Measurements from ENCODE around the gene SPATA13. TPM values are rescaled to one million over a fixed set of nuclear protein-coding genes. Genes with fewer than 3 reads are reported as not detected.

SPATA13 gene
- total and polyA plus RNA-seq, 10 of the 15 experiments (the other 5 are each of a cell fraction or from before 2014, with no cell fraction given) = 2.4 to 11.1 (median 10.2) TPM

DNA sequence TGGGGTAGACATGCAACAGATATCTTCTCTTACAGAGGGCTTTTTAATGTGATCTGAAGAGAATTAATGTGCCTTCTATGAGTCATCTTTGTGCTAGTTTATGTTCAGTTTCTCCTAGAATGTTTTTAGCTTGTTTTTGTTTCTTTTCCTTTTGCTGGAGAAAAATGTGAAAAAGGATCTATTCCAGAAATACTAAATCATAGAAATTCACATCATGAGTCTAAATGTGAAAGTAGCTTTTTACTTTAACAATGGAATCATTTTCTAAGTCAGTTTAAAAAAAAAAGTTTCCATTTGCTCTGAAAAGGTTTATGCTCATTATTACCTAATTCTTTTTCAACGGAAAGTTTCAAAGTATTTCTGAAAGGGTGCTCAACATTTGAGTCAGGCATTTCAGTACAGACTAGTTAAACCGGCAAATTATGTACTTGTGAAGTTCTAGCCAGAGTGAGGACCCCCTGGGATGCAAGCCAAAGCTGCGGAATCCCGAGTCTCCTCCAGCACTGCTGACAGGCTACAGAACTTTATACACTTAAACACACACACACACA lies 72.9 kb downstream of the SPATA13 start:
- 83% methylated on average over 4 of the region's 4 CpGs for WGBS (ENCODE audit: insufficient coverage, insufficient replicate concordance, low lambda C conversion rate, missing lambda C conversion rate)
- no peak overlapping the region for H3K4me2 ChIP-seq (ENCODE audit: control insufficient read depth, insufficient read depth)
- H3K9ac ChIP-seq (ENCODE audit: control insufficient read depth, insufficient read depth, low read length) = no peak overlapping the region
- H4K20me1 ChIP-seq (ENCODE audit: control insufficient read depth, insufficient read depth) = no peaks in the 10 kb centered on the region
- no peaks in the 10 kb centered on the region for H3K27me3 ChIP-seq (replicated peaks in 1 of 2; ENCODE audit: control insufficient read depth in 2 of 2, insufficient read depth in 2 of 2, low read length in 1 of 2)
- no peak for DNase-seq (ENCODE audit: low read depth, low spot score)
- intact Hi-C loops (cut with micrococcal nuclease; ENCODE audit: unreplicated experiment) (no loop called here), in situ Hi-C loops (cut with MboI) (loop anchor here (5.0 kb wide), 1 partner anchor 316 kb away; no protein-coding TSS in a partner anchor)
- no peaks in the 10 kb centered on the region for H3K36me3 ChIP-seq (ENCODE audit: control insufficient read depth in 2 of 2, insufficient read depth in 2 of 2, low read length in 1 of 2)
- CTCF ChIA-PET = interaction anchor here (0.6 to 2.4 kb wide), 8 partner anchors 10 to 274 kb away, joined by 3 to 9 read pairs (median 4); no protein-coding TSS in a partner anchor
- RAD21 ChIA-PET (ENCODE audit: unreplicated experiment) = interaction anchor here (0.9 to 5.7 kb wide), 4 partner anchors 18 to 193 kb away, joined by 3 to 80 read pairs (median 4); no protein-coding TSS in a partner anchor
- H3K27ac ChIP-seq (ENCODE audit: control insufficient read depth, insufficient read depth) = no peak overlapping the region
- no TSS peak for BruUV-seq (replicated peaks)
- no peak overlapping the region for H3K4me3 ChIP-seq
- H3K79me2 ChIP-seq (ENCODE audit: control insufficient read depth, insufficient read depth, low read length) = no peaks in the 10 kb centered on the region
- H3K4me1 ChIP-seq (ENCODE audit: control insufficient read depth, insufficient read depth, low read length) = peaks cover 4% of the 10 kb centered on the region; the same call in 1 of the 2 replicates
- FAIRE-seq = no peak
- H2AFZ ChIP-seq (ENCODE audit: control insufficient read depth, low read depth, low read length) = no peak overlapping the region
- SMC1A ChIA-PET (ENCODE audit: uncharacterized antibody, unreplicated experiment) = interaction anchor here (1.2 to 3.9 kb wide), 5 partner anchors 17 to 40 kb away, joined by 3 to 25 read pairs (median 7); no protein-coding TSS in a partner anchor
- POLR2A ChIA-PET = interaction anchor here (0.6 to 3.8 kb wide), 3 partner anchors 36 to 181 kb away, joined by 3 to 15 read pairs (median 8); no protein-coding TSS in a partner anchor
- H3K9me3 ChIP-seq (replicated peaks; ENCODE audit: control insufficient read depth, insufficient read depth, low read length) = no peaks in the 10 kb centered on the region
- TF ChIP-seq, protein P1, sequence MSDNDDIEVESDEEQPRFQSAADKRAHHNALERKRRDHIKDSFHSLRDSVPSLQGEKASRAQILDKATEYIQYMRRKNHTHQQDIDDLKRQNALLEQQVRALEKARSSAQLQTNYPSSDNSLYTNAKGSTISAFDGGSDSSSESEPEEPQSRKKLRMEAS (IDR thresholded peaks at IDR 0.05; ENCODE audit: low read depth, low read length) = no peak
- peak; percentile 28; the same call in 1 of the 2 replicates for TF ChIP-seq BACH1 (IDR thresholded peaks at IDR 0.05; ENCODE audit: borderline replicate concordance)
- TF ChIP-seq, protein P2, sequence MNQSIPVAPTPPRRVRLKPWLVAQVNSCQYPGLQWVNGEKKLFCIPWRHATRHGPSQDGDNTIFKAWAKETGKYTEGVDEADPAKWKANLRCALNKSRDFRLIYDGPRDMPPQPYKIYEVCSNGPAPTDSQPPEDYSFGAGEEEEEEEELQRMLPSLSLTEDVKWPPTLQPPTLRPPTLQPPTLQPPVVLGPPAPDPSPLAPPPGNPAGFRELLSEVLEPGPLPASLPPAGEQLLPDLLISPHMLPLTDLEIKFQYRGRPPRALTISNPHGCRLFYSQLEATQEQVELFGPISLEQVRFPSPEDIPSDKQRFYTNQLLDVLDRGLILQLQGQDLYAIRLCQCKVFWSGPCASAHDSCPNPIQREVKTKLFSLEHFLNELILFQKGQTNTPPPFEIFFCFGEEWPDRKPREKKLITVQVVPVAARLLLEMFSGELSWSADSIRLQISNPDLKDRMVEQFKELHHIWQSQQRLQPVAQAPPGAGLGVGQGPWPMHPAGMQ (IDR thresholded peaks at IDR 0.05; ENCODE audit: borderline replicate concordance) = no peak
- peak; percentile 64 for TF ChIP-seq JUNB (IDR thresholded peaks at IDR 0.05)
- no peak for TF ChIP-seq SREBF2 (IDR thresholded peaks at IDR 0.05; ENCODE audit: low read length)
- peak; percentile 53; the same call in 1 of the 2 replicates for TF ChIP-seq NFIC (IDR thresholded peaks at IDR 0.05; ENCODE audit: low read depth, low read length)
- TF ChIP-seq ATF7 (IDR thresholded peaks at IDR 0.05; ENCODE audit: low read depth) = peak; percentile 63
- peak; percentile 36 to 52; a peak in 2 of 4 replicates for TF ChIP-seq IKZF2 (IDR thresholded peaks at IDR 0.05)
- TF ChIP-seq, protein P3, sequence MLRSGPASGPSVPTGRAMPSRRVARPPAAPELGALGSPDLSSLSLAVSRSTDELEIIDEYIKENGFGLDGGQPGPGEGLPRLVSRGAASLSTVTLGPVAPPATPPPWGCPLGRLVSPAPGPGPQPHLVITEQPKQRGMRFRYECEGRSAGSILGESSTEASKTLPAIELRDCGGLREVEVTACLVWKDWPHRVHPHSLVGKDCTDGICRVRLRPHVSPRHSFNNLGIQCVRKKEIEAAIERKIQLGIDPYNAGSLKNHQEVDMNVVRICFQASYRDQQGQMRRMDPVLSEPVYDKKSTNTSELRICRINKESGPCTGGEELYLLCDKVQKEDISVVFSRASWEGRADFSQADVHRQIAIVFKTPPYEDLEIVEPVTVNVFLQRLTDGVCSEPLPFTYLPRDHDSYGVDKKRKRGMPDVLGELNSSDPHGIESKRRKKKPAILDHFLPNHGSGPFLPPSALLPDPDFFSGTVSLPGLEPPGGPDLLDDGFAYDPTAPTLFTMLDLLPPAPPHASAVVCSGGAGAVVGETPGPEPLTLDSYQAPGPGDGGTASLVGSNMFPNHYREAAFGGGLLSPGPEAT (IDR thresholded peaks at IDR 0.05; ENCODE audit: low read depth) = peak; percentile 47
- peak; percentile 16 for TF ChIP-seq MTA2 (IDR thresholded peaks at IDR 0.05; ENCODE audit: low read depth)
- ATAC-seq = peak; percentile 58

Data from GM12878 (cell line).